K562 (cell line): ENCODE measurements around the gene CTPS1. TPM values are rescaled to one million over a fixed set of nuclear protein-coding genes. Genes with fewer than 3 reads are reported as not detected.

Experiments
- C11orf30 ChIP-seq: fragments of 450-650 bp; IDR thresholded peaks from 2 replicates; pipeline ENCODE4 v1.6.1; 2016; ENCODE audit warnings: low read depth, mild to moderate bottlenecking
- CBX8 ChIP-seq: fragments of 200-600 bp; sonication (generic); IDR thresholded peaks from 2 replicates; pipeline ENCODE4 v1.6.1; 2012; ENCODE audit warnings: borderline replicate concordance, mixed run types, low read depth, mild to moderate bottlenecking, moderate library complexity, mixed read lengths, low read length, control low read depth, inconsistent platforms; ENCODE audit not compliant: poor library complexity, severe bottlenecking; ENCODE audit errors: extremely low read depth
- GTF2F1 ChIP-seq: IDR thresholded peaks from 2 replicates; pipeline ENCODE4 v1.6.1; 2011; ENCODE audit warnings: low read depth, low read length, improper control_type of control experiment
- POLR2A ChIP-seq: fragments of 450-650 bp; conservative IDR thresholded peaks from 2 replicates; pipeline ENCODE4 v1.6.1; 2016
- RHOXF2B ChIP-seq: fragments of 250-450 bp; sonication (Bioruptor Pico); conservative IDR thresholded peaks from 2 replicates; pipeline ENCODE4 v1.5.1; 2021
- ZKSCAN1 ChIP-seq: fragments of 150-350 bp; IDR thresholded peaks from 2 replicates; pipeline ENCODE4 v1.6.1; 2016; ENCODE audit warnings: low read depth, low read length
- polyA plus RNA-seq, 8 experiments: library from polyadenylated mRNA; depleted of rRNA in 4 of 8; stranded (reverse) in 5 of 8; unstranded in 3 of 8; fragments of >200 nt; fragmentation: Nextera tagmentation in 2 of 8; fragmentation: Illumina TruSeq in 1 of 8; extraction: Ambion mirVana in 2 of 8; extraction: Trizol in 1 of 8; gene quantifications; 2 replicates each; pipeline versions ENCODE4 v1.2.1 to v1.2.3, GENCODE V29; 2011 to 2014; ENCODE audit warnings: inconsistent platforms in 1 of 8, missing spikeins in 1 of 8
- total RNA-seq, 7 experiments: library from RNA; depleted of rRNA in 6 of 7; stranded (reverse); fragments of >200 nt in 6 of 7; fragmentation: Illumina TruSeq in 2 of 7; extraction: Trizol in 2 of 7; gene quantifications; 2 replicates each; pipeline versions ENCODE4 v1.2.1 to v1.2.3, GENCODE V29; 2011 to 2021; ENCODE audit warnings: low replicate concordance in 1 of 7
- TF ChIP-seq, protein P1 (sequence below), 2 experiments: fragments of 450-650 bp; IDR thresholded peaks; 2 replicates each; pipeline ENCODE4 v1.6.1; 2016; ENCODE audit warnings: mild to moderate bottlenecking in 2 of 2, borderline replicate concordance in 1 of 2, low read depth in 1 of 2, moderate library complexity in 1 of 2
- TF ChIP-seq, protein P2 (sequence below): sonication (generic); formaldehyde crosslinking; IDR thresholded peaks from 2 replicates; pipeline ENCODE4 v1.8.0; 2023; ENCODE audit warnings: mild to moderate bottlenecking, missing genetic modification reagents
- TF ChIP-seq, protein P3 (sequence below), 3 experiments: IDR thresholded peaks in 2 of 3; conservative IDR thresholded peaks in 1 of 3; 2 replicates each; pipeline ENCODE4 v1.5.1; 2011 to 2012; ENCODE audit warnings: low read length in 3 of 3, mild to moderate bottlenecking in 3 of 3, control low read depth in 2 of 3, improper control_type of control experiment in 1 of 3, inconsistent platforms in 1 of 3, low read depth in 1 of 3, mixed read lengths in 1 of 3, moderate library complexity in 1 of 3; ENCODE audit not compliant: insufficient read depth in 2 of 3
- TF ChIP-seq, protein P4 (sequence below), 2 experiments: fragments of 200-800 bp in 1 of 2; sonication (Bioruptor generic) in 1 of 2; sonication (generic) in 1 of 2; formaldehyde crosslinking in 1 of 2; IDR thresholded peaks in 1 of 2; conservative IDR thresholded peaks in 1 of 2; 2 replicates each; pipeline versions ENCODE4 v1.5.0 to v1.6.1; 2016 to 2020; ENCODE audit warnings: missing compliant biosample characterization in 1 of 2, missing genetic modification characterization in 1 of 2, missing genetic modification reagents in 1 of 2

The CTPS1 gene
- total and polyA plus RNA-seq, 9 of the 15 experiments (the other 6 are each of a cell fraction or from before 2014, with no cell fraction given): 44.4 to 164 (median 87.7) TPM

DNA sequence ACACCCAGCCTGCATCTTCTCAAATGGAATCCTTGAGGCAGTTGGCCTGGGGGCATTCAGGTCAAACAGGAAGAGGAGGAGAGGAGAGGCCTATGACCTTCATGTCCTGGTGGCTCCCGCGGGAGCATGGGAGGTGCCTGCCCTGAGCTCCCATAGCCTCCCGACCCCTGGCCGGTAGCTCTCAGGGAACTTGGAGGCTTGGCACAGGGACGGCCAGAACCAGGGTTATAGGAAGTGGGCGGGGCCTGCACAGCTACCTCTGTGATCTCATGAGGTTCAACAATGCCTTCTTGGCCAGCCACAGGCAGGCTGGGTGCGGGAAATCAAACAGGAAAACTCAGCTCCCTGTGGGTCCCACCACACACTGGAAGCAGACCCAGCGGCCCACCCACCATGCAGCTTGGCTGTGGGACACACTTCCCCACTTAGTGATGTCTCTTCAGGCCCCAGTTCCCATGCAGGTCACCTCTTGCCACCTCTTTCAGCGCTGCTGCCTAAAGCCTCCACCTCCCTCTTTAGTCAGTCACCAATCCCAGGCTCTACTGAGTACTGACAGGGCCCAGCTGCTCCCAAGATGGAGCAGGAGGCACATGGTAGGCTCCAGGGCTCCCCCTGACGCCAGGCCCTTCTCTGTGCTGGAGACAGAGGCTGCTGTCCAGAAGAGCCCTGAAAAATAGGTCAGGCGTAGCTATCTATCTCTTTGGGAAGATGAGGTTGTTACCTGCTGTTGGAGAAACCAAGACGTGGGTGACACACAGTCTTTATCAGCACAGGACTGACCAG, 42.2 kb downstream of the CTPS1 start, which contains the start of gene SLFNL1 (continued):
- TF ChIP-seq, protein P1, sequence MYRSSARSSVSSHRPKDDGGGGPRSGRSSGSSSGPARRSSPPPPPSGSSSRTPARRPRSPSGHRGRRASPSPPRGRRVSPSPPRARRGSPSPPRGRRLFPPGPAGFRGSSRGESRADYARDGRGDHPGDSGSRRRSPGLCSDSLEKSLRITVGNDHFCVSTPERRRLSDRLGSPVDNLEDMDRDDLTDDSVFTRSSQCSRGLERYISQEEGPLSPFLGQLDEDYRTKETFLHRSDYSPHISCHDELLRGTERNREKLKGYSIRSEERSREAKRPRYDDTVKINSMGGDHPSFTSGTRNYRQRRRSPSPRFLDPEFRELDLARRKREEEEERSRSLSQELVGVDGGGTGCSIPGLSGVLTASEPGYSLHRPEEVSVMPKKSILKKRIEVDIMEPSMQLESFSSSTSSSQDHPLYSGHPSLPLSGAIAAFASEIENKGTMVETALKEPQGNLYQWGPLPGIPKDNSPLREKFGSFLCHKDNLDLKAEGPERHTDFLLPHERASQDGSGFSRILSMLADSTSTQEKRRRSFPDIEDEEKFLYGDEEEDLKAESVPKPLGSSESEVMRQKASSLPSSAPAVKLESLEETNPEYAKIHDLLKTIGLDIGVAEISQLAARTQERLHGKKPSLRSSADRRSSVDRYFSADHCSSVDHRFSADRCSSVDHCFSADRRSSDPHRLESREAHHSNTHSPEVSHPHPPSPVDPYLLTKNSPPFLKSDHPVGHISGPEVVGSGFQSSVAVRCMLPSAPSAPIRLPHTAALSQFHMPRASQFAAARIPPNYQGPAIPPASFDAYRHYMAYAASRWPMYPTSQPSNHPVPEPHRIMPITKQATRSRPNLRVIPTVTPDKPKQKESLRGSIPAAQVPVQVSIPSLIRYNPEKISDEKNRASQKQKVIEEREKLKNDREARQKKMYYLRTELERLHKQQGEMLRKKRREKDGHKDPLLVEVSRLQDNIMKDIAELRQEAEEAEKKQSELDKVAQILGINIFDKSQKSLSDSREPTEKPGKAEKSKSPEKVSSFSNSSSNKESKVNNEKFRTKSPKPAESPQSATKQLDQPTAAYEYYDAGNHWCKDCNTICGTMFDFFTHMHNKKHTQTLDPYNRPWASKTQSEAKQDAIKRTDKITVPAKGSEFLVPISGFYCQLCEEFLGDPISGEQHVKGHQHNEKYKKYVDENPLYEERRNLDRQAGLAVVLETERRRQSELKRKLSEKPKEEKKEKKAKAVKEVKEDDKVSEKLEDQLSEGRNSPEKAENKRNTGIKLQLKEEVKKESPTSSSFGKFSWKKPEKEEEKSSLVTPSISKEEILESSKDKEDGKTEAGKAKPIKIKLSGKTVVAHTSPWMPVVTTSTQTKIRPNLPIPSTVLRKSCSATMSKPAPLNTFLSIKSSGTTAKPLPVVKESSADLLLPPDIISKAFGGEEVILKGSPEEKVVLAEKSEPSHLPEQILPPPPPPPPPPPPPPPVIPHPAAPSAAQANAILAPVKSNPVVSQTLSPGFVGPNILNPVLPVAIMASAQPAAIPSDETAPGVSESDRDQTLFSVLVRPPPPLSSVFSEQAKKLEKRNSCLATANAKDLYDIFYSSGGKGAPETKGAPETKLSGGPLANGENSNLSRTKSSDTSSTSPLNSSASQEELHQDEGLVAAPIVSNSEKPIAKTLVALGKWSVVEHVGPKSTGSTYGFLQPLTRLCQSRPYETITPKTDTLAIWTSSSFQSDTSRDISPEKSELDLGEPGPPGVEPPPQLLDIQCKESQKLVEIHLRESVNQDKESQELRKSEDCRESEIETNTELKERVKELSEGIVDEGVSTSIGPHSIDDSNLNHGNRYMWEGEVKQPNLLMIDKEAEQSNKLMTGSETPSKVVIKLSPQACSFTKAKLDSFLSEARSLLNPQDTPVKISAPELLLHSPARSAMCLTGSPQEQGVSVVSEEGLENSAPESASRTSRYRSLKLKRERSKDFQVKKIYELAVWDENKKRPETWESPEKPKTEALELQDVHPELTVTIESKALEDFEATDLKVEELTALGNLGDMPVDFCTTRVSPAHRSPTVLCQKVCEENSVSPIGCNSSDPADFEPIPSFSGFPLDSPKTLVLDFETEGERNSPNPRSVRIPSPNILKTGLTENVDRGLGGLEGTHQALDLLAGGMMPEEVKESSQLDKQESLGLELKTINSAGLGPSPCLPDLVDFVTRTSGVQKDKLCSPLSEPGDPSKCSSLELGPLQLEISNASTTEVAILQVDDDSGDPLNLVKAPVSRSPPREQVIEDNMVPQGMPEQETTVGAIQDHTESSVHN (IDR thresholded peaks at IDR 0.05; ENCODE audit: borderline replicate concordance in 1 of 2, low read depth in 1 of 2): no peak
- TF ChIP-seq RHOXF2B (no peak), POLR2A (peak; percentile 62; the same call in 1 of the 2 replicates), C11orf30 (no peak), ZKSCAN1 (no peak), CBX8 (no peak), GTF2F1 (no peak)
- TF ChIP-seq, protein P2, sequence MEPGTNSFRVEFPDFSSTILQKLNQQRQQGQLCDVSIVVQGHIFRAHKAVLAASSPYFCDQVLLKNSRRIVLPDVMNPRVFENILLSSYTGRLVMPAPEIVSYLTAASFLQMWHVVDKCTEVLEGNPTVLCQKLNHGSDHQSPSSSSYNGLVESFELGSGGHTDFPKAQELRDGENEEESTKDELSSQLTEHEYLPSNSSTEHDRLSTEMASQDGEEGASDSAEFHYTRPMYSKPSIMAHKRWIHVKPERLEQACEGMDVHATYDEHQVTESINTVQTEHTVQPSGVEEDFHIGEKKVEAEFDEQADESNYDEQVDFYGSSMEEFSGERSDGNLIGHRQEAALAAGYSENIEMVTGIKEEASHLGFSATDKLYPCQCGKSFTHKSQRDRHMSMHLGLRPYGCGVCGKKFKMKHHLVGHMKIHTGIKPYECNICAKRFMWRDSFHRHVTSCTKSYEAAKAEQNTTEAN (CRISPR knock-in tag): no peak
- TF ChIP-seq, protein P3, sequence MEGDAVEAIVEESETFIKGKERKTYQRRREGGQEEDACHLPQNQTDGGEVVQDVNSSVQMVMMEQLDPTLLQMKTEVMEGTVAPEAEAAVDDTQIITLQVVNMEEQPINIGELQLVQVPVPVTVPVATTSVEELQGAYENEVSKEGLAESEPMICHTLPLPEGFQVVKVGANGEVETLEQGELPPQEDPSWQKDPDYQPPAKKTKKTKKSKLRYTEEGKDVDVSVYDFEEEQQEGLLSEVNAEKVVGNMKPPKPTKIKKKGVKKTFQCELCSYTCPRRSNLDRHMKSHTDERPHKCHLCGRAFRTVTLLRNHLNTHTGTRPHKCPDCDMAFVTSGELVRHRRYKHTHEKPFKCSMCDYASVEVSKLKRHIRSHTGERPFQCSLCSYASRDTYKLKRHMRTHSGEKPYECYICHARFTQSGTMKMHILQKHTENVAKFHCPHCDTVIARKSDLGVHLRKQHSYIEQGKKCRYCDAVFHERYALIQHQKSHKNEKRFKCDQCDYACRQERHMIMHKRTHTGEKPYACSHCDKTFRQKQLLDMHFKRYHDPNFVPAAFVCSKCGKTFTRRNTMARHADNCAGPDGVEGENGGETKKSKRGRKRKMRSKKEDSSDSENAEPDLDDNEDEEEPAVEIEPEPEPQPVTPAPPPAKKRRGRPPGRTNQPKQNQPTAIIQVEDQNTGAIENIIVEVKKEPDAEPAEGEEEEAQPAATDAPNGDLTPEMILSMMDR (IDR thresholded peaks at IDR 0.05 in 2 of 3, conservative IDR thresholded peaks at IDR 0.05 in 1 of 3; ENCODE audit: insufficient read depth in 2 of 3, low read depth in 1 of 3, low read length in 3 of 3): peak in 2 of 3 experiments; percentile 5 to 12; a peak in 1 of 6 replicates
- TF ChIP-seq, protein P4, sequence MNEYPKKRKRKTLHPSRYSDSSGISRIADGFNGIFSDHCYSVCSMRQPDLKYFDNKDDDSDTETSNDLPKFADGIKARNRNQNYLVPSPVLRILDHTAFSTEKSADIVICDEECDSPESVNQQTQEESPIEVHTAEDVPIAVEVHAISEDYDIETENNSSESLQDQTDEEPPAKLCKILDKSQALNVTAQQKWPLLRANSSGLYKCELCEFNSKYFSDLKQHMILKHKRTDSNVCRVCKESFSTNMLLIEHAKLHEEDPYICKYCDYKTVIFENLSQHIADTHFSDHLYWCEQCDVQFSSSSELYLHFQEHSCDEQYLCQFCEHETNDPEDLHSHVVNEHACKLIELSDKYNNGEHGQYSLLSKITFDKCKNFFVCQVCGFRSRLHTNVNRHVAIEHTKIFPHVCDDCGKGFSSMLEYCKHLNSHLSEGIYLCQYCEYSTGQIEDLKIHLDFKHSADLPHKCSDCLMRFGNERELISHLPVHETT (CRISPR knock-in tag; conservative IDR thresholded peaks at IDR 0.05 in 1 of 2, IDR thresholded peaks at IDR 0.05 in 1 of 2): no peak
